ENCODE data around the gene CD1E. TPM values are rescaled to one million over a fixed set of nuclear protein-coding genes. Genes with fewer than 3 reads are reported as not detected.

Gene CD1E
- total RNA-seq, 1 experiment from 2014 or later: not detected

- no peak overlapping the region for H3K4me3 ChIP-seq (ENCODE audit: low read length)
- no peak overlapping the region for H3K4me2 ChIP-seq (ENCODE audit: low read length)
- no peaks in the 10 kb centered on the region for H3K9me2 ChIP-seq (replicated peaks; ENCODE audit: low read length)
- no peaks in the 10 kb centered on the region for H3K27me3 ChIP-seq (ENCODE audit: low read length)
- H3K4me1 ChIP-seq (ENCODE audit: insufficient read depth, low read length): no peaks in the 10 kb centered on the region
- intact Hi-C loops (cut with micrococcal nuclease): no loop called here
- no peak overlapping the region for H3K9ac ChIP-seq (ENCODE audit: low read length)
- DNase-seq (no peak), ATAC-seq (no peak)
- BruUV-seq (replicated peaks): no TSS peak
- no peaks in the 10 kb centered on the region for H3F3A ChIP-seq (ENCODE audit: low read length, unreplicated experiment)
- no peaks in the 10 kb centered on the region for H4K20me1 ChIP-seq (ENCODE audit: low read length)
- H2AFZ ChIP-seq (ENCODE audit: low read length): no peak overlapping the region
- no peaks in the 10 kb centered on the region for H3K79me2 ChIP-seq (ENCODE audit: low read length)
- ChIA-PET CTCF (no interaction called here), POLR2A (ENCODE audit: unreplicated experiment) (no interaction called here)
- no peaks in the 10 kb centered on the region; the same call in none of the 2 replicates for H3K9me3 ChIP-seq (ENCODE audit: low read length)
- no peaks in the 10 kb centered on the region for H3K36me3 ChIP-seq (ENCODE audit: low read depth, low read length)
- no peak overlapping the region for H3K27ac ChIP-seq (ENCODE audit: low read length)
- no peak for TF ChIP-seq EZH2phosphoT487 (IDR thresholded peaks at IDR 0.05; ENCODE audit: borderline replicate concordance, low read length)
- no peak for TF ChIP-seq EZH2 (IDR thresholded peaks at IDR 0.05; ENCODE audit: low read length, unreplicated experiment)
Measured at GRCh38 chr1:158374860-158375259, 21.2 kb downstream of the CD1E start.

GRCh38 chr1:158390331-158390730 is 36.6 kb downstream of the CD1E start:
- no peaks in the 10 kb centered on the region for H3K9me3 ChIP-seq (ENCODE audit: low read length)
- ATAC-seq (no peak), DNase-seq (no peak)
- H3F3A ChIP-seq (ENCODE audit: low read length, unreplicated experiment): no peaks in the 10 kb centered on the region
- no peak overlapping the region for H3K9ac ChIP-seq (ENCODE audit: low read length)
- CTCF ChIA-PET: no interaction called here
- no peak overlapping the region for H3K4me2 ChIP-seq (ENCODE audit: low read length)
- no peak overlapping the region for H2AFZ ChIP-seq (ENCODE audit: low read length)
- H3K79me2 ChIP-seq (ENCODE audit: low read length): no peaks in the 10 kb centered on the region
- no peak overlapping the region for H3K27ac ChIP-seq (ENCODE audit: low read length)
- intact Hi-C loops (cut with micrococcal nuclease): no loop called here
- no peaks in the 10 kb centered on the region for H3K4me1 ChIP-seq (ENCODE audit: insufficient read depth, low read length)
- POLR2A ChIA-PET (ENCODE audit: unreplicated experiment): no interaction called here
- H3K9me2 ChIP-seq (replicated peaks; ENCODE audit: low read length): no peaks in the 10 kb centered on the region
- H4K20me1 ChIP-seq (ENCODE audit: low read length): no peaks in the 10 kb centered on the region
- peaks cover 16% of the 10 kb centered on the region for H3K27me3 ChIP-seq (ENCODE audit: low read length)
- no peak overlapping the region for H3K4me3 ChIP-seq (ENCODE audit: low read length)
- no peak for TF ChIP-seq EZH2phosphoT487 (IDR thresholded peaks at IDR 0.05; ENCODE audit: borderline replicate concordance, low read length)
- no peak for TF ChIP-seq CTCF (conservative IDR thresholded peaks at IDR 0.05; ENCODE audit: low read depth, low read length)
- TF ChIP-seq EZH2 (IDR thresholded peaks at IDR 0.05; ENCODE audit: low read length, unreplicated experiment): no peak
- H3K36me3 ChIP-seq (ENCODE audit: low read depth, low read length): no peaks in the 10 kb centered on the region
- no TSS peak for BruUV-seq (replicated peaks)

- POLR2A ChIA-PET (ENCODE audit: unreplicated experiment): no interaction called here
- Histone ChIP-seq H3K27ac (ENCODE audit: low read length) (no peak overlapping the region), H3K4me3 (ENCODE audit: low read length) (no peak overlapping the region), H3K27me3 (ENCODE audit: low read length) (peaks cover 16% of the 10 kb centered on the region), H3K4me1 (ENCODE audit: insufficient read depth, low read length) (no peaks in the 10 kb centered on the region), H3K36me3 (ENCODE audit: low read depth, low read length) (no peaks in the 10 kb centered on the region), H3K9me3 (ENCODE audit: low read length) (no peaks in the 10 kb centered on the region), H3K9ac (ENCODE audit: low read length) (no peak overlapping the region), H2AFZ (ENCODE audit: low read length) (no peak overlapping the region), H4K20me1 (ENCODE audit: low read length) (no peaks in the 10 kb centered on the region), H3F3A (ENCODE audit: low read length, unreplicated experiment) (no peaks in the 10 kb centered on the region), H3K9me2 (replicated peaks; ENCODE audit: low read length) (no peaks in the 10 kb centered on the region), H3K79me2 (ENCODE audit: low read length) (no peaks in the 10 kb centered on the region), H3K4me2 (ENCODE audit: low read length) (no peak overlapping the region)
- intact Hi-C loops (cut with micrococcal nuclease): no loop called here
- CTCF ChIA-PET: no interaction called here
- no peak for TF ChIP-seq EZH2phosphoT487 (IDR thresholded peaks at IDR 0.05; ENCODE audit: borderline replicate concordance, low read length)
- TF ChIP-seq EZH2 (IDR thresholded peaks at IDR 0.05; ENCODE audit: low read length, unreplicated experiment): no peak
- no peak for TF ChIP-seq CTCF (conservative IDR thresholded peaks at IDR 0.05; ENCODE audit: low read depth, low read length)
- no peak for ATAC-seq
- DNase-seq: no peak
- BruUV-seq (replicated peaks): no TSS peak
Measured at GRCh38 chr1:158391099-158391498, 37.4 kb downstream of the CD1E start.

Data from PC-3 (cell line).